SK-N-SH (cell line): ENCODE data around the gene CNPY4. TPM values are rescaled to one million over a fixed set of nuclear protein-coding genes. Genes with fewer than 3 reads are reported as not detected.

Source experiments
- CTCF ChIA-PET: fragments of 300-600, 350-600 bp; formaldehyde crosslinking; extraction: SDS; loops from one replicate; lab custom pipeline; 2021; lab: Yijun Ruan, JAX
- POLR2A ChIA-PET: fragments of 350-600 bp; sonication (Branson Sonifier 250); formaldehyde crosslinking; extraction: SDS; loops from one replicate; lab custom pipeline; 2020; ENCODE audit warnings: antibody characterized with exemption, inconsistent platforms; lab: Yijun Ruan, JAX
- DNase-seq: peaks from one replicate; pipeline ENCODE4 v3.0.0; 2012
- H2AFZ ChIP-seq: fragments of 200-600 bp; sonication (generic); 2 replicates; pipeline ENCODE4 v1.8.1; 2016; ENCODE audit warnings: antibody characterized with exemption, mild to moderate bottlenecking, low read depth
- H3F3A ChIP-seq: fragments of 200-600 bp; sonication (generic); replicated peaks from 2 replicates; pipeline ENCODE3; 2016; ENCODE audit warnings: antibody characterized with exemption, mild to moderate bottlenecking; ENCODE audit not compliant: insufficient read depth
- H3K27ac ChIP-seq, 2 experiments: fragments of 200-500 bp in 1 of 2; fragments of 200-600 bp in 1 of 2; sonication (Bioruptor generic) in 1 of 2; sonication (generic), shearing (Covaris generic) in 1 of 2; 2 replicates each; pipeline versions ENCODE4 v1.5.1 to v1.6.1; 2014 to 2016; ENCODE audit warnings: low read depth in 2 of 2, inconsistent platforms in 1 of 2, low read length in 1 of 2, mild to moderate bottlenecking in 1 of 2, mixed read lengths in 1 of 2
- H3K27me3 ChIP-seq: fragments of 200-600 bp; sonication (generic), shearing (Covaris generic); 2 replicates; pipeline ENCODE4 v1.6.1; 2016; ENCODE audit warnings: mixed run types; ENCODE audit not compliant: insufficient read depth
- H3K36me3 ChIP-seq, 2 experiments: fragments of 200-500 bp in 1 of 2; fragments of 200-600 bp in 1 of 2; sonication (Bioruptor generic) in 1 of 2; sonication (generic) in 1 of 2; replicated peaks in 1 of 2; 2 replicates each; pipeline versions ENCODE3 to v1.5.1; 2014 to 2016; ENCODE audit warnings: low read length in 1 of 2, mild to moderate bottlenecking in 1 of 2; ENCODE audit not compliant: insufficient read depth in 2 of 2, control insufficient read depth in 1 of 2
- H3K4me1 ChIP-seq, 2 experiments: fragments of 200-500 bp in 1 of 2; fragments of 200-600 bp in 1 of 2; sonication (Bioruptor generic) in 1 of 2; sonication (generic), shearing (Covaris generic) in 1 of 2; 2 replicates each; pipeline versions ENCODE4 v1.5.1 to v1.6.1; 2014 to 2016; ENCODE audit warnings: low read depth in 1 of 2, low read length in 1 of 2, mixed run types in 1 of 2; ENCODE audit not compliant: insufficient read depth in 2 of 2, control insufficient read depth in 1 of 2
- H3K4me2 ChIP-seq: fragments of 200-600 bp; sonication (generic), shearing (Covaris generic); 2 replicates; pipeline ENCODE4 v1.6.1; 2017; ENCODE audit warnings: mixed run types
- H3K4me3 ChIP-seq, 2 experiments: fragments of 200-500 bp in 1 of 2; fragments of 200-600 bp in 1 of 2; sonication (Bioruptor generic) in 1 of 2; sonication (generic), shearing (Covaris generic) in 1 of 2; 2 replicates each; pipeline versions ENCODE4 v1.5.1 to v1.8.1; 2014 to 2016; ENCODE audit warnings: low read depth in 2 of 2, inconsistent platforms in 1 of 2, low read length in 1 of 2, mild to moderate bottlenecking in 1 of 2, mixed read lengths in 1 of 2, moderate library complexity in 1 of 2
- H3K79me2 ChIP-seq: fragments of 200-600 bp; sonication (generic); 2 replicates; pipeline ENCODE4 v1.8.1; 2017; ENCODE audit warnings: mild to moderate bottlenecking; ENCODE audit not compliant: insufficient read depth
- H3K9ac ChIP-seq: fragments of 200-600 bp; sonication (generic); 2 replicates; pipeline ENCODE4 v1.6.1; 2017; ENCODE audit warnings: mixed run types
- H3K9me2 ChIP-seq: fragments of 200-600 bp; sonication (generic); 2 replicates; pipeline ENCODE4 v1.6.1; 2017; ENCODE audit warnings: mixed run types
- H3K9me3 ChIP-seq: fragments of 200-600 bp; sonication (generic); 2 replicates; pipeline ENCODE4 v1.6.1; 2017; ENCODE audit warnings: mixed run types, mild to moderate bottlenecking, moderate library complexity
- H4K20me1 ChIP-seq: fragments of 200-600 bp; sonication (generic); 2 replicates; pipeline ENCODE4 v1.6.1; 2017; ENCODE audit warnings: mild to moderate bottlenecking, mixed run types; ENCODE audit not compliant: insufficient read depth
- FOXJ3 ChIP-seq: sonication (generic); formaldehyde crosslinking; IDR thresholded peaks from 2 replicates; pipeline ENCODE4 v1.5.1; 2020; ENCODE audit warnings: mild to moderate bottlenecking, missing genetic modification reagents
- GABPA ChIP-seq: IDR thresholded peaks from 2 replicates; pipeline ENCODE4 v1.4.0; 2012; ENCODE audit warnings: low read depth, mild to moderate bottlenecking
- IRF3 ChIP-seq: fragments of 150-350 bp; IDR thresholded peaks from 2 replicates; pipeline ENCODE4 v1.6.1; 2016; ENCODE audit warnings: mild to moderate bottlenecking, low read depth, low read length
- MEF2A ChIP-seq: IDR thresholded peaks from 2 replicates; pipeline ENCODE4 v1.4.0; 2012; ENCODE audit warnings: low read depth, borderline replicate concordance
- MXI1 ChIP-seq: IDR thresholded peaks from 2 replicates; pipeline ENCODE4 v1.6.1; 2012; ENCODE audit warnings: mild to moderate bottlenecking, low read depth, low read length, improper control_type of control experiment
- NFIC ChIP-seq: IDR thresholded peaks from 2 replicates; pipeline ENCODE4 v1.4.0; 2012; ENCODE audit warnings: borderline replicate concordance
- PBX3 ChIP-seq: IDR thresholded peaks from 2 replicates; pipeline ENCODE4; 2012
- POLR2AphosphoS5 ChIP-seq: IDR thresholded peaks from 2 replicates; pipeline ENCODE4 v1.6.1; 2012; ENCODE audit warnings: low read depth, low read length
- RAD21 ChIP-seq: IDR thresholded peaks from 2 replicates; pipeline ENCODE4 v1.6.1; 2012; ENCODE audit warnings: mild to moderate bottlenecking, low read length
- RCOR1 ChIP-seq: fragments of 150-350 bp; IDR thresholded peaks from 2 replicates; pipeline ENCODE4 v1.6.1; 2017; ENCODE audit warnings: antibody characterized with exemption, low read length
- RXRA ChIP-seq: IDR thresholded peaks from 2 replicates; pipeline ENCODE4 v1.4.0; 2012; ENCODE audit warnings: low read depth, mild to moderate bottlenecking, borderline replicate concordance
- SMC3 ChIP-seq: IDR thresholded peaks from 2 replicates; pipeline ENCODE4 v1.6.1; 2012; ENCODE audit warnings: low read depth, low read length, improper control_type of control experiment
- TAF1 ChIP-seq: IDR thresholded peaks from 2 replicates; pipeline ENCODE4 v1.6.1; 2012; ENCODE audit warnings: low read depth, mild to moderate bottlenecking, low read length, moderate library complexity, borderline replicate concordance
- TCF12 ChIP-seq: IDR thresholded peaks from 2 replicates; pipeline ENCODE4 v1.4.0; 2012
- TEAD4 ChIP-seq: IDR thresholded peaks from 2 replicates; pipeline ENCODE4 v1.4.0; 2012; ENCODE audit warnings: mild to moderate bottlenecking, borderline replicate concordance; ENCODE audit not compliant: insufficient read depth
- USF1 ChIP-seq: IDR thresholded peaks from 2 replicates; pipeline ENCODE4 v1.4.0; 2012; ENCODE audit warnings: low read depth, borderline replicate concordance
- YY1 ChIP-seq: IDR thresholded peaks from 2 replicates; pipeline ENCODE4 v1.4.0; 2012; ENCODE audit warnings: low read depth, mild to moderate bottlenecking
- WGBS: methylation state at CpG from one replicate; pipeline ENCODE4 v1.1.6; 2017; ENCODE audit warnings: low lambda C conversion rate; 5-methylcytosine and 5-hydroxymethylcytosine counted together
- polyA plus RNA-seq, 3 experiments: library from polyadenylated mRNA; depleted of rRNA; stranded (reverse); fragments of >200 nt; gene quantifications; 2 replicates each; pipeline ENCODE4 v1.2.3, GENCODE V29; 2012

The CNPY4 gene
- polyA plus RNA-seq, 1 of the 3 experiments (the other 2 are of a cell fraction): 52.0 TPM

- CTCF ChIA-PET: interaction anchor here (0.9 to 1.5 kb wide), 4 partner anchors 11 to 136 kb away, joined by 3 to 11 read pairs (median 4); partner anchors contain the start of genes AP4M1 and MCM7
- no peak for DNase-seq
These were observed 7.0 kb downstream of the CNPY4 start for GRCh38 chr7:100126239-100126930.

More at GRCh38 chr7:100126239-100126930, 7.0 kb downstream of the CNPY4 start:
- peaks cover 49% of the 10 kb centered on the region for H3F3A ChIP-seq
- POLR2A ChIA-PET: interaction anchor here (1.0 to 5.3 kb wide), 3 partner anchors 22 to 27 kb away, joined by 3 to 70 read pairs (median 5); partner anchors contain the start of genes AP4M1, LAMTOR4 and MCM7
- H2AFZ ChIP-seq: peak overlapping the region; percentile 83
- peaks cover 6 to 20% of the 10 kb centered on the region in 2 experiments; a peak in 2 of 4 replicates for H3K4me1 ChIP-seq
- H4K20me1 ChIP-seq: no peaks in the 10 kb centered on the region
- TF ChIP-seq SMC3 (no peak), MXI1 (no peak), GABPA (no peak; the same call in 1 of the 2 replicates), MEF2A (no peak), PBX3 (no peak; the same call in 1 of the 2 replicates), USF1 (peak; percentile 35; the same call in 1 of the 2 replicates), RXRA (no peak), YY1 (no peak), TAF1 (no peak), NFIC (peak; percentile 73), TEAD4 (no peak), FOXJ3 (CRISPR knock-in tag) (no peak), RCOR1 (no peak), IRF3 (no peak), RAD21 (no peak), TCF12 (no peak), POLR2AphosphoS5 (no peak)
- H3K27ac ChIP-seq: peak overlapping the region; percentile 96 to 97
- H3K36me3 ChIP-seq: peaks cover 13 to 22% of the 10 kb centered on the region in 2 experiments
- no peaks in the 10 kb centered on the region for H3K9me3 ChIP-seq
- H3K79me2 ChIP-seq: peaks cover 45% of the 10 kb centered on the region
- peak overlapping the region; percentile 90 for H3K4me2 ChIP-seq
- WGBS: 14% methylated on average over 27 of the region's 29 CpGs
- no peaks in the 10 kb centered on the region for H3K27me3 ChIP-seq
- H3K9me2 ChIP-seq: no peaks in the 10 kb centered on the region
- peak overlapping the region; percentile 88 for H3K9ac ChIP-seq
- peak overlapping the region; percentile 65 to 84 for H3K4me3 ChIP-seq
